KOPT-K1 (cell line): ENCODE data around the gene LRRFIP2.
"Not testable (repeated sequence)": the region's sequence is repeated elsewhere in the genome, so short reads cannot be mapped to it uniquely, and the experiment has no call there.

Experiments
- H3K27ac ChIP-seq: fragments of 200-600 bp; sonication (generic); 2 replicates; pipeline ENCODE4 v1.5.1; 2016; ENCODE audit warnings: antibody characterized with exemption, mild to moderate bottlenecking, low read depth, low read length; ENCODE audit not compliant: poor library complexity, severe bottlenecking
- H3K36me3 ChIP-seq: fragments of 200-600 bp; sonication (generic); 2 replicates; pipeline ENCODE4 v1.5.1; 2017; ENCODE audit warnings: antibody characterized with exemption, mild to moderate bottlenecking, low read length, moderate library complexity; ENCODE audit not compliant: insufficient read depth
- H3K9me3 ChIP-seq: fragments of 200-600 bp; sonication (generic); 2 replicates; pipeline ENCODE4 v1.5.1; 2017; ENCODE audit warnings: antibody characterized with exemption, low read length, mild to moderate bottlenecking; ENCODE audit not compliant: insufficient read depth, poor library complexity, severe bottlenecking

The LRRFIP2 gene

DNA sequence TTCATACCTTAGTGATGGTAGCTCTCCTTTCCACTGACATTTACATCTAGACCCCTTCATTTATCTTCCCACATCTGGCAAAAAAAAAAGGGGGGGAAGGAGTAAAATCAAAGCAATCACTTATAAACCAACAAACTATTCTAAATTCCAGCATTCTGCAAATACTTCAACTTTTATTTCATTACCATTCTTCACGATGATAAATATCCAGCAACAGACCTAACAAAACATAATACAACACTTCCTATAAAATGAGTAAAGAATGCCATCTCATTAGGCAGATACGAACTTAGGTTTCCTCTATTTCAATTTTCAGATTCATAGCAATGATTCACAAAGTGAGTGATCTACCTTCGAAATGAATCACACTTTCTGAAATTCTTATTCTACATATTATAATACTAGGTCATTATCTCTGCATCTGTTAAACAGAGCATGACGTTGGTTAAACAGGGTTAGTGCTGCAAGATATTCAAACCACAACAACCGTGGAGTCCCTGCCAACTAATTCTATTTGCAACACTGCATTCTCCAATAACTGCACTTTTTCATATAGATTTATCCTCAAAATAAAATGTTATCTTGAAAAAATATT, at the start of gene LRRFIP2:
TSS of gene LRRFIP2 (minus strand) at position 51 of the 595 bp plus-strand sequence. CDS start 25,599 bp downstream, outside the sequence.
- Histone ChIP-seq H3K36me3 (peaks cover 21% of the 10 kb centered on the region), H3K27ac (peak within 1 kb of the TSS; percentile 96), H3K9me3 (no peaks in the 10 kb centered on the region)

- Histone ChIP-seq H3K27ac (peak overlapping the region; percentile 97), H3K36me3 (no peaks in the 10 kb centered on the region)
Observed at GRCh38 chr3:37223576-37223975, 49.2 kb upstream of the LRRFIP2 start.

GRCh38 chr3:37223141-37223558, 48.8 kb upstream of the LRRFIP2 start:
- Histone ChIP-seq H3K27ac (peak overlapping the region; percentile 97), H3K9me3 (peaks cover 4% of the 10 kb centered on the region), H3K36me3 (no peaks in the 10 kb centered on the region)

More at GRCh38 chr3:37223576-37223975, 49.2 kb upstream of the LRRFIP2 start:
- no peaks in the 10 kb centered on the region for H3K9me3 ChIP-seq

DNA sequence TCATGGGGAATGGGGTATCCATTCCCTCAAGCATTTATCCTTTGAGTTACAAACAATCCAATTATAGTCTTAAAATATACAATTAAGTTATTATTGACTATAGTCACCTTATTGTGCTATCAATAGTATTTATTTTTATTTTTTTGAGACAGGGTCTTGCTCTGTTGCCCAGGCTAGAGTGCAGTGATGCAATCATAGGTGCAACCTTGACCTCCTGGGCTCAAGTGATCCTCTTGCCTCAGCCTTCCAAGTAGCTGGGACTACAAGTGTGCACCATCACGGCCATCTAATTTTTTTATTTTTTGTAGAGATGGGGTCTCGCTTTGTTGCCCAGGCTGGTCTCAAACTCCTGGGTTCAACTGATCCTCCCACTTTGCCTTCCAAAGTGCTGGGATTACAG, 48.2 kb upstream of the LRRFIP2 start:
- H3K9me3 ChIP-seq, H3K36me3 ChIP-seq: not testable (repeated sequence)
- H3K27ac ChIP-seq: peak overlapping the region; percentile 97

DNA sequence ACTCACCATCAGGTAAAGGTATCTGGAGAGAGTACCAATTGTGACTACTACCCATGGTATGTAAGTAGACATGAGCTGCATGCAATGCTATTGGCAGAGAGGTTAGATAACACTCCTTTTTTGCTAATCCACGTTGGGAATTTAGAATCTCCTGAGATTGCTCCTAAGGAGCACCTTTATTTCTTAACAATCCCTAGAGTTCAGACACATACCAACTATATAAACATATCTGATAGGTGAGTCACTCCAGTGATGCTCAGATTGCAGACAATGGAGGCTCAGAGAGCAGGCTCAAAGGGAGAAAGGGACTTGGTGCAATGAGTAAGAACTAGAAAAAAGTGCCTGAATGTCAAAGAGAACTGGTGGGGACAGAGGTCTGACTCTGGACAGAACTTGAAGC, 47.0 kb upstream of the LRRFIP2 start:
- Histone ChIP-seq H3K9me3 (peaks cover 17% of the 10 kb centered on the region), H3K27ac (peak overlapping the region; percentile 97), H3K36me3 (no peaks in the 10 kb centered on the region)

DNA sequence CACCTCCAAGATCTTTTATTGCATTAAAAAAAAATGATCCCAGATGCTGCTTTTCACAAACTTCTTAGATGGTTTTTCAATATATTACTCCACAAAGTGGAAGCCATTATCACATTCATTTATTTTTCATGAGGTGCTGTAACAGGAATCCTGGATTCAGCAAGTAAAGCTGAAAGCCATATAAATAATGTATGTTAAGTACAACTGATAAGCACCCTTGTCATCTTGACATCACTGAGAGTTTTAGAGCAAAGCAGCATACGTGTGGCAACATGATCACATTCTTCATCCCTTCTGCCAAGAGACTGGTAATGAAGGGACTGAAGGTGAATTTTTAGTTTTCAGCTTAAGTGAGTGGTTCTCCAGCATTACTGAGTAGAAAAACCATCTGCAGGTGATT, 44.9 kb upstream of the LRRFIP2 start:
- Histone ChIP-seq H3K9me3 (peaks cover 17% of the 10 kb centered on the region), H3K36me3 (no peaks in the 10 kb centered on the region), H3K27ac (no peak overlapping the region)

DNA sequence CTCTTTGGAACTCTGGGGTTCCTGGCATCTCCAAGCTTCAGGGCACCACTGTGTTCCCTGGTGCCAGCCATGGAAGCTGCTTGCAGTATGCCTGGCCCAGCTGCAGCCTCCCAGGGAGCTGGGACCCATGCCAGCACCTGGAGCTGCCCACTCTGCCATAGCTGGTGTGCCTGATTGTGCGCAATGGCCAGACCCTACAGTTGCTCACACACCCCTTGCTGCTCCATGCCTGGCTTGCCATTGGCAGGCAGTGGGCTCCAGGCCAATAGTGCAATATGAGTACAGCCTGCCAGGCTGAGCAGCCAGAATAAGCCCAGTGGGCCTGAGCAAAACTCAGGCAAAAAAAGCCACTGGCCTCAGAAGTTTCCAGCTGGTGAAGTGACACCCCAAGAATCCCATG, 43.8 kb upstream of the LRRFIP2 start:
- Histone ChIP-seq H3K9me3 (peaks cover 17% of the 10 kb centered on the region), H3K36me3 (no peaks in the 10 kb centered on the region), H3K27ac (no peak overlapping the region)

GRCh38 chr3:37217098-37217849, 42.9 kb upstream of the LRRFIP2 start:
- Histone ChIP-seq H3K27ac (peak overlapping the region; percentile 26), H3K36me3 (no peaks in the 10 kb centered on the region), H3K9me3 (peaks cover 17% of the 10 kb centered on the region)

- peaks cover 17% of the 10 kb centered on the region for H3K9me3 ChIP-seq
- peak overlapping the region; percentile 26 for H3K27ac ChIP-seq
- no peaks in the 10 kb centered on the region for H3K36me3 ChIP-seq
Observed at GRCh38 chr3:37216597-37217097, 42.3 kb upstream of the LRRFIP2 start.

DNA sequence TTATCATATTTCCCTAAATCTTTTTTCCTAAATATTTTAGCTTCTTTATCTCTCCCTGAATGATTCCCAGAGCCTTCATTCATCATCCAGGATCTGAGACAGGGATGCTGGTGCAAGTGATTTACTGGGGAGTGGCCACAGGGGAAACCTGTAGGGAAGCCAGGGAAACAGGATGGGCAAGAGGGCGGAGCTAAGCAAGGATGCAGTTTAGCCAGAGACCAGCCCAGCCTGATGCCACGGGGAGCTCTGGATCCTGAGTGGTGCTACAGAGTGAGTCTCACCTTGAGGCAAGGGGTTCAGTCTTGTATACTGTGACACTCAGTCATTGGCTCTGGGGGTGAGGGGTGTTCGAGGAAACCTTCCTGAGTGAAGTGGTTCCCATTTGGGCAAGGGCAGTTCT, 39.7 kb upstream of the LRRFIP2 start:
- Histone ChIP-seq H3K9me3 (peaks cover 17% of the 10 kb centered on the region), H3K36me3 (no peaks in the 10 kb centered on the region), H3K27ac (no peak overlapping the region)

DNA sequence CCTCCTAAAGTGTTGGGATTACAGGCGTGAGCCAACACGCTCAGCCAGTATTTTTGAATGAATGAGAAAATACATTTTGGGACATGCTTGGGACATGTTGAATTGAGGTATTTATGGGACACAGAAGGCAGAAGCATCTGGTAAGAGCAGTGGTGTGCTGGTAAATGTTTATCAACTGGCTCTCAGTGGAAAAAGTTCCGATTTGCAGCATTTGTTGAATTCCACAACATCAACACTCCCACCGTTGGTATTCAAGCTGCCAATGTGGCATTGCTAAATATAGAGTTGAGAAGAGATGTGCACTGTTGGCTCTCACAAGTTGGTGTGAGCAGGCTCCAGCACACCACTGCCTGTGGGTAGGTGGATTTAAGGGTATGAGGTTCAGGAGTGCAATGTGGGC, 35.8 kb upstream of the LRRFIP2 start:
- H3K9me3 ChIP-seq: no peaks in the 10 kb centered on the region
- H3K27ac ChIP-seq: no peak overlapping the region
- H3K36me3 ChIP-seq: no peaks in the 10 kb centered on the region

DNA sequence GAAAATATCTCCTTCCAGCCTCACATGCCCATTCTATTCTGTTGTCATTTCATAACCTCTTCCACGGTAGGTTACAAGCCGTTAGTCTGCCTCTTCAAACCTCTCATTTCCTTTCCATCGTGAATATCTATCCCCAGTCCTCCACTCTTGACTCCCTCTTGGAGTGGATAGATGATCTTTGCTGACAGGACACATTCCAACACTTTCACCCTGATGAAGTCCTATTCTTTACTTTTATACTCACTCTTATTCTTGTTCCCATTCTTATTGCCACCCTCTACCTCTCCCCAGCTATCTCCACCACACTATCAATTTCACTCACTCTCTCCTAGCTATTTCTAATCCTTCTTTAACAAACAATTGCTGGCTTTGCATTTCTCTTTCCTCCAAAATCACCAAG, 34.2 kb upstream of the LRRFIP2 start:
- not testable (repeated sequence) for H3K36me3 ChIP-seq

DNA sequence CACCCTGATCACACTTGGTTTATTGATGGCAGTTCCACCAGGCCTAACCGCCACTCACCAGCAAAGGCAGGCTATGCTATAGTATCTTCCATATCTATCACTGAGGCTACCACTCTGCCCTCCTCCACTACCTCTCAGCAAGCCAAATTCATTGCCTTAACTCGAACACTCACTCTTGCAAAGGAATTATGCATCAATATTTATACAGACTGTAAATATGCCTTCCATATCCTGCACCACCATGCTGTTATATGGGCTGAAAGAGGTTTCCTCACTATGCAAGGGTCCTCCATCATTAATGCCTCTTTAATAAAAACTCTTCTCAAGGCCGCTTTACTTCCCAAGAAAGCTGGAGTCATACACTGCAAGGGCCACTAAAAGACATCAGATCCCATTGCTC, 33.6 kb upstream of the LRRFIP2 start:
- H3K9me3 ChIP-seq, H3K36me3 ChIP-seq, H3K27ac ChIP-seq: not testable (repeated sequence)

More for the DNA sequence above, 34.2 kb upstream of the LRRFIP2 start:
- H3K27ac ChIP-seq, H3K9me3 ChIP-seq: not testable (repeated sequence)

- H3K27ac ChIP-seq: not testable (repeated sequence)
Observed at GRCh38 chr3:37206041-37206440, 31.7 kb upstream of the LRRFIP2 start.

DNA sequence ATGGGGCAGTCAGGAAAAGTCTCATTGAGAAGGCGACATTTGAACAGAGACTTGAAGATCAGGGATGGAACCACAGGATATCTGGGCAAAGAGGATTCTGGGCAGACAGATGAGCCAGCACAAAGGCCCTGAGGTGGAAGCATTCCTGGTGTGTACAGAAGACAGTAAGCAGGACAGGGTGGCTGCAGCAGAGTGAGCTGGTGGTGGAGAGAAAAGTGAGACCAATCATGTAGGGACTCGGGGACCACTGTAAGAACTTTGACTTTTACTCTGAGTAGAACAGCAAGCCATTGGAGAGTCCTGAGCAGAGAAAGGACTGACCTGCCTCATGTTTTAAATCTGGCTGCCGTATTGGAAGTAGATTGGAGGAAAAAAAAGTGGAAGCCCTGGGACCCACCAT, 29.9 kb upstream of the LRRFIP2 start:
- Histone ChIP-seq H3K9me3 (no peaks in the 10 kb centered on the region), H3K27ac (no peak overlapping the region), H3K36me3 (no peaks in the 10 kb centered on the region)

More at GRCh38 chr3:37206041-37206440, 31.7 kb upstream of the LRRFIP2 start:
- H3K36me3 ChIP-seq, H3K9me3 ChIP-seq: not testable (repeated sequence)

DNA sequence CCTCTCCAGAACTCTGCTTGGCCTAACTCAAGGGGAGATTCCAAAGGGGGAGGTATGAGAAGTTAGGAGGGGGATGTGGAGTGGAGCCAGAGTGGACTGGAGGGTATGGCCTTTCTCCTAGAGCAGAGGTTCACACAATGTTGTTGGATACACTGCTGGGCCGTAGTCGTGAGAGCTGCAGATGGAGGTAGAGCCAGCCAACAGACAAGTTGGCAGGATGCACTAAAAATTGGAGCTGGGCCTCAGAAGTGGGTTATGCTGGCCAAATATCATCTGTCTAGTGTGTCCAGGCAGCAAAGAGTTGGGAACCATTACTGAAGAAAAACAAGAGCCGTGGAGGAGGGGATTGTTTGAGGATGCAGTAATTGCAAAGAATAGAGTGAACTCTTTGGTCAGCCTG, 27.7 kb upstream of the LRRFIP2 start:
- H3K27ac ChIP-seq: no peak overlapping the region

More for the DNA sequence above, 27.7 kb upstream of the LRRFIP2 start:
- Histone ChIP-seq H3K36me3 (no peaks in the 10 kb centered on the region), H3K9me3 (no peaks in the 10 kb centered on the region)
